Renal pelvis (tissue), 12 donors: ENCODE measurements around the gene PDK3. TPM values are rescaled to one million over a fixed set of nuclear protein-coding genes. Genes with fewer than 3 reads are reported as not detected.
A peak's percentile ranks its signal among the peaks of the same experiment; 100 is the strongest.

ENCODE experiments used
- DNase-seq: peaks from one replicate; pipeline ENCODE4 v3.0.0-alpha.2; 2013
- long read RNA-seq, 16 experiments: transcript quantifications; one replicate each; lab custom pipeline, GENCODE V29; 2026
- polyA plus RNA-seq, 3 donors: library from polyadenylated mRNA; unstranded; fragments of 120-200 nt; gene quantifications; one replicate each; pipeline ENCODE4 v1.2.1, GENCODE V29; 2013; ENCODE audit not compliant: insufficient read length in 3 of 3

The PDK3 gene
- 10 to 100 TPM in 2 of 3 donors, 1 to 10 TPM in 1; 9.0 to 13.0 (median 10.5) TPM for polyA plus RNA-seq
- long read RNA-seq, donor 1 = 0 reads
- long read RNA-seq, donor 2, partial matches to known transcripts = 0 of 1 reads
- long read RNA-seq, donor 2, other reads (novel, unspliced or antisense) = 0 of 1 reads
- long read RNA-seq, donor 3, partial matches to known transcripts = 0 of 1 reads
- long read RNA-seq, donor 3, other reads (novel, unspliced or antisense) = 0 of 1 reads
- long read RNA-seq, donor 4, partial matches to known transcripts = 0 of 3 reads
- long read RNA-seq, donor 4, other reads (novel, unspliced or antisense) = 0 of 3 reads
- long read RNA-seq, donor 5, partial matches to known transcripts = 0 of 2 reads
- long read RNA-seq, donor 5, other reads (novel, unspliced or antisense) = 0 of 2 reads
- long read RNA-seq, donor 6, partial matches to known transcripts = 0 of 3 reads
- long read RNA-seq, donor 6, other reads (novel, unspliced or antisense) = 0 of 3 reads
- long read RNA-seq, donor 7, partial matches to known transcripts = 0 of 3 reads
- long read RNA-seq, donor 7, other reads (novel, unspliced or antisense) = 0 of 3 reads
- long read RNA-seq, donor 8, partial matches to known transcripts = 0 of 2 reads
- long read RNA-seq, donor 8, other reads (novel, unspliced or antisense) = 0 of 2 reads
- long read RNA-seq, donor 9, partial matches to known transcripts = 0 of 1 reads
- long read RNA-seq, donor 9, other reads (novel, unspliced or antisense) = 0 of 1 reads
- long read RNA-seq, donor 10, partial matches to known transcripts = 0 of 3 reads
- long read RNA-seq, donor 10, other reads (novel, unspliced or antisense) = 0 of 3 reads
- long read RNA-seq, donor 11, partial matches to known transcripts = 0 of 1 reads
- long read RNA-seq, donor 11, other reads (novel, unspliced or antisense) = 0 of 1 reads
- long read RNA-seq, donor 12, partial matches to known transcripts = 0 of 4 reads
- long read RNA-seq, donor 12, other reads (novel, unspliced or antisense) = 0 of 4 reads
- long read RNA-seq, donor 13, partial matches to known transcripts = 0 of 1 reads
- long read RNA-seq, donor 13, other reads (novel, unspliced or antisense) = 0 of 1 reads
- long read RNA-seq, donor 14, partial matches to known transcripts = 0 of 4 reads
- long read RNA-seq, donor 14, other reads (novel, unspliced or antisense) = 0 of 4 reads
- long read RNA-seq, donor 15, partial matches to known transcripts = 0 of 2 reads
- long read RNA-seq, donor 15, other reads (novel, unspliced or antisense) = 0 of 2 reads
- long read RNA-seq, donor 16, partial matches to known transcripts = 0 of 2 reads
- long read RNA-seq, donor 16, other reads (novel, unspliced or antisense) = 0 of 2 reads

DNA sequence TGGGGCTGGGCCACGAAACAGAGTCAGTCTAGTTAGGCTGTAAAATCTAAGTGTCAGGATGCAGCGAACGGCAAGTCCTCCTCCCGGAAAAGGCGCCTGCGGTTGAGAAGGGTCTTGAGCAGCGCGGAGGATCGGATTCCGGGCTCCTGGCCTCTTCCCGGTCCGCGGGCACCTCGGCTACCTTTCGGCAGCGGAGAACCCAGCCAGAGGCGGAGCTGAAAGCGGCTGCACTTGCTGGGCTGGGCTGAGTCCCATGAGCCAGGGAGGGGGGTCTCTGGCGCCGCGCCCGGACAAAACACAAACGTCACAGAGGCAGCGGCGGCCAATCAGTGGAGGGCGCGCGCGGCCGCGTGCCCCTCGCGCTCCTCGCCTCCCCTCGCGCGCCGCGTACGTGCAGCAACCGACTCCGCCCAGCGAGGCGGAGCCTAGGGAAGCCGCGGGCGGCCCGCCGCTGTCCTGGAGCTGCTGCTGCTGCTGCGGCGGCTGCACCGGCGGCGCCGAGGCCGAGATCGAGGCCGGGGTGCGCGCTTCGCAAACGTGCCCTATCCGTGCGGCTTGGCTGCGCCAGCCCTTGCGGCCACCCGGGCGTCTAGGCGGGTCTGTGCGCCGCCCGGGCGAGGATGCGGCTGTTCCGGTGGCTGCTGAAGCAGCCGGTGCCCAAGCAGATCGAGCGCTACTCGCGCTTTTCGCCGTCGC, at the start of gene PDK3:
Gene PDK3, plus strand, starts transcription at position 451 of the 696 bp plus-strand sequence. Its CDS starts 170 bp downstream, at position 621.
- peak; percentile 88 for DNase-seq

DNA sequence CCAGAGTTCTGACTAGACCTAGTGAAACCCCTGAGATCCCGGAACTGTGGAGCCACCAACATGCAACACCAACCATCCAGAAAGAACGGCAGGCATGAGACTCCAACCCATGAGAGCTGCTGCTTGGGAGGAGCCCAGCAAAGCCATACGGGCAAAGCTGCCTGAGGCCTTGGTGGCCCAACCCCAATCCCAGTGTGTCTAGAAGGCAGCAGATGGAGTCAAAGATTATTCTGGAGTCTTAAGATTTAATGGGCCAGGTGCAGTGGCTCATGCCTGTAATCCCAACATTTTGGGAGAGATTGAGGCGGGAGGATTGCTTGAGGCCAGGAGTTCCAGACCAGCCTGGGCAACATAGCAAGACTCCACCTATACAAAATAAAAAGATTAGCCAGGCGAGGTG, 49.2 kb upstream of the PDK3 start:
- DNase-seq = no peak

DNA sequence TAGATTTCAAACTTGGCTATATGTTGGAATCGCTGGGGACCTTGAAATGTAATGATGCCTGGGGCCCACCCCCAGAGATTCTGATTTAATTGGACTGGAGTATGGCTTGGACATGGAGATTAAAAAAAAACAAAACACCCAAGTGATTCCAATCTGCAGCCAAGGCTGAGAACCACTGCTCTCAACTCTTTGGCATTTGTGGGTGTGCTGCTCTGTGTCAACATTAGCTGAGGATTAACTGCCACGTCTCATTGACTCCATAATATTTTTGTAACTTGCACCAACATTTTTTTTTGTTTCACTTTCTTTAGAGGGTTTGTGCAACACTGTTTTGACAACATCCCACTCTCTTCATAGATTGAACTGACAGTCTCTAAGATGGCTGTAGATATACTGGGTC, 41.1 kb upstream of the PDK3 start:
- DNase-seq = peak; percentile 31

DNA sequence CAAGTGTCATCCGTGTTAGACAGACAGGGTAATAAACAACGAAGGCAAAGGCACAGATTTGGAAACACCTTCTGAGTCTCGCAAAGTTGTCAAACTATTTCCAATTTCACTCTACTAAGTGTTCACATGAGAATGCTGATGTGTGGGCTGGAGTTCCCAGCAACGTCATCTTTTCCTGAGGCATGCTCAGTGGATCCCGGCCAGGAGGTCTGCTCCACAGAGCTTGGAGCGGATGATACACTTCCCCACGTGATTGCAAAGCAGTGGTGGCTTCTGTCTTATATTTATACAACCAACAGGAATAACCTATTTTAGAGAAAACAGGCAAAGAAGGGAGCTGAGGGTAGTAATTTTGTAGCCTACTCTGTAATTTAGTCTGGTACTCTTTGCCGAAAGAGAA, 40.1 kb upstream of the PDK3 start:
- no peak for DNase-seq

DNA sequence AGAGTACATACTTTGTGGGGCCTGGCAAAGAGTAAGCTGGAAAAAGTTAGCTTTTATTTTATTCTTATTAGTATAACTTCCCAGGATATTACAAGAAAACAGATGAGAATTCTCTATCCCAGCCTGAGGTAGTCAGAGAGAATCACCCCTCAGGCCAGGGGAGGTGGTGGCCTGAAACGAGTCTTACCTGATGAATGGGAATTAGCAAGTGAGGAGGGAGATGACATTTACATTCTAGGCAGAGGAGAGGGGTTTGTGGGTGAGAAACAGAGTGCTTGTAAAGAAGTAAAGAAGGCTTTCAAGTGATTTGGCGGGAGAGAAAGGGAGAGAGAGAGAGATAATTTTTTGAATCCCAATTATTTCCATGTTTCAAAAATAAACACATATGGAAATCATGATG, 39.3 kb upstream of the PDK3 start:
- no peak for DNase-seq

DNA sequence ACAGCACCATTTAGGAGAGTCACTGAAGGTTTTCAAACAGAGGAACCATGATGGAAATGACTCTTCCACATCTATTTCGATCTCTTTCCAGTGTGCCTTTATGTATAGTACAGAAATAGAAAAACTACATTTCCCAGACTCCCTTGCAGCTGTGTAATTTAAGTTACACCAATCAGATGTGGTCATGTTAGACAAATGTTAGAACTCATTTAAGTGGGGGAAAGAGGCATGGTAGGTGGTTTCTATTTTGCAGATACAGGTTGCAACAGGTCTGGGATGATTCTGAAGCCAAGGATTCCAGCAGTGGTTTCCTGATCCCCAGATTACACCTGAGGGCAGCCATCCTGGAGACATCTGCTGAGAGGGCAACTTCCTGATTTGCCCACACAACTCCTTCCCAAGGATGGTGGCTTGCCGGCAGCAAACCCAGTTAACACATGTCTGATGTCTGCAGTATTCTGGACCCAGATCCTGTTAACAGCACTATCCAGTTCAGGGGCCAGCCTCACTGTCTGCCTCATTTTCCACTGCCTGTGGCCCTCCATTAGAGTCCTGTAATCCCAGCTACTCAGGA, 38.7 kb upstream of the PDK3 start:
- no peak for DNase-seq

DNA sequence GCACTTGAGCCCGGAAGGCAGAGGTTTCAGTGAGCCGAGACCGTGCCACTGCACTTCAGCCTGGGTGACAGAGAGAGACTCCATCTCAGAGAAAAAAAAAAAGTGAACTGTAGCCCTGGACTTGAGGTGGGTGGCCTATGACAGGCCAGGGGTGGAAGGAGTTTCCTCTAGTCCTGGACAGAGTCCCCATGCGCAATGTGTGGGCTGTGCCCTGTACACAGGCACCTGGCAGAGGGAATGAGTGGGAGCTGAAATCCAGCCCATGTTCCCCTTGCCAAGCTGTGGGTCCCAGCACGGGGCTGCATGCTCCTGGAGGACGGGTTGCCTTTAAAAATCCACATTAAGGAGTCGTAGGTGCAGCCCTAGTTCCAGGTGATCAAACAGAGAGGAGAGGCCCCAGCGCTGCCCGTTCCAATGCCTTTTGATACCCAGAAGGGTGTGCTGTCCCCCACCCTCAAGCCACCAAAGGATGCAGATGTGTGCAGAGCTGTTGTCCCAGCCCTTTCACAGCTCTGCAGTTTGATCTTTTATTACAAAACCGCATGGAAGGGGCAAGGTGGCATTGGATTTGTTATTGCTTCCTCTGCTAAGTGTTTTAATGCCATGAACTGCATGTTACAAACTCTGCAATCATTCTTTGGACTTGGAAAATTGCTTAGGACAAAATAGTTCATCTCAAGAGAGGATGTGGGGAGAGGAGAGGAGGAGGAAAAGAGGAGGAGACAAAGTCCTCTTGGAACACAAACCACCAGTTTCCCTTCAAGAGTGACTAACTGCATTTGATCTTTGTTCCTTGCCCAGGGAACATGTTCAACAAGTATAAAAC, 38.0 kb upstream of the PDK3 start:
- DNase-seq = no peak

DNA sequence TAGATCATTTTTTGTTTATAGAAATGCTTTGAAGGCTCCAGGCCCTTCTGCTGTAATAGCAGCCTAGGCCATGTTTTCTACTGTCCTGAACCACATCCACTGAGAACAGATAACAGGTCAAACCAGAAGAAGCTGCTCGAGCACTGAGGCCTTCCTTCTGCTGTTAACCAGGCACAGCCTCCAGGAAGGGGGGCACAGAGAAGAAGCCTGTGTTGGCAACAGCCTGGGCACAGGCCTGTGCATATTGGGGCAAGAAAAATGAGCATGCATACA, 37.4 kb upstream of the PDK3 start:
- no peak for DNase-seq

DNA sequence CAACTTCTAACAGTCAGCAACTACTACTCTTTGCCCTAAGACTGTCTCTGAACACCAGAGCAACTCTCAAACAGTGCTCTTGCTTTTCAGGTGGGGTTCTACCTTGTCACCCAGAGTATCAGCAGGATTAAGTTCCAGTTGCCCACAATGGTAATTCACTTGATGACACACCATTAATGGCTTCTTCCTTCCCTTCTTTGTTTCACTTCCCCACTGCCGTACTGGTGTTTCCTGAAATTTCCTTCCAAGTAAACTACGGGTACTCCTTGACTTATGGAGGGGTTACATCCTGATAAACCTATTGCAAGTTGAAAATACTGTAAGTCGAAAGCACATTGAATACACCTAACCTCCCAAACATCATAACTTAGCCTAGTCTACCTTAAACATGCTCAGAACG, 36.6 kb upstream of the PDK3 start:
- DNase-seq = no peak

DNA sequence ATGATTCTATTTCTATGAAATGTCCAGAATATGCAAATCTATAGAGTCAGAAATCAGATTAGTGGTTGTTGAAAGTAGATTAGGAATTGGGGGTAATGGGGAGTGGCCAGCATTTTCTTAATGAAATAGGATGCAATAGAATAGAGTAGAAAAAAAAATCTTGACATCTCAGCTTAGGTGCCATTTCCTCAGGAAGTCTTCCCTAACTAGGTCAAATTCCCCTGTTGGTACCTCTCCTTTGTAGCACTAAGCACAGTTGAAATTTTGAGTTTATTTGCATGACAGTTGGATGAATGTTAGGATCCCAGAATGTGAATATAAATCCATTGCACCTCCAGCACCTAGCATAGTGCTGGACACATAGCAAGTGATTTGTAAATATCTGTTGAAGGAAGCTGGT, 30.0 kb upstream of the PDK3 start:
- no peak for DNase-seq

DNA sequence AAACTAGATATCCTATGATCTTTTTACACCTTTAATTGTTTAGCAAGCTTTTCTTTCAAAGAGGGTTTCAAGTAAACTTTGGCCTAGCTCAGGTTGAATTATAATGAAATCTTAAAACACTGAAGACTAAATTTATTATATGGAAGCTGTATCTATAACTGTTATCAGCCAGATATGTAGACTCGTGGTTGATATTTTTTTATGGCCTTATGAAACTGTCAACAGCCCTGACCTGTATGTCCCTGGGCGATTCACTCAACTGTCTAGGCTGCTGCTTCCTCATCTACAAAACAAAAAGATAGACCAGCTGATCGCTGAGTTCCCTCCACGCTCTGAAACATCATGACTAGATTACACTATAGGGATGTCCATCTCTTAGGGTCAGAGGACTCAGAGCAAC, 21.2 kb upstream of the PDK3 start:
- DNase-seq = no peak

DNA sequence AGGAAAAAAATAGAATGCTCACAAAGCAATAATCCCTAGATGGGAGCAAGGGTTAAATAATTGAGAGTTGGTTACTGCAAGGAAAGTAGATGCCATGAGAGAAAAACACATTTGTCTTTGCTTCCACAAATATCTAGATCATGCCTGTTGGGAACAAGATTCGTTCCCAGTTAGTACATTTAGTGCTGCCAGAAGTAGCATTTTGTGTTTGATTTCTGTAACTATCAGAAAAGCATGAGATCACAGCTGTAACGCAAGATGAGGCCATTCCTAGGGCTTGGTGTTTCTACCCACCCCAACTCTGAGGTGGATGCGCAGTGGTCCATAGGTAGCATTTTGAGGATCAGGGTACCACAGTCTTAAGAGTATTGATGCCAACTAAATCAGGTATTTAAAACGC, 20.4 kb upstream of the PDK3 start:
- no peak for DNase-seq

DNA sequence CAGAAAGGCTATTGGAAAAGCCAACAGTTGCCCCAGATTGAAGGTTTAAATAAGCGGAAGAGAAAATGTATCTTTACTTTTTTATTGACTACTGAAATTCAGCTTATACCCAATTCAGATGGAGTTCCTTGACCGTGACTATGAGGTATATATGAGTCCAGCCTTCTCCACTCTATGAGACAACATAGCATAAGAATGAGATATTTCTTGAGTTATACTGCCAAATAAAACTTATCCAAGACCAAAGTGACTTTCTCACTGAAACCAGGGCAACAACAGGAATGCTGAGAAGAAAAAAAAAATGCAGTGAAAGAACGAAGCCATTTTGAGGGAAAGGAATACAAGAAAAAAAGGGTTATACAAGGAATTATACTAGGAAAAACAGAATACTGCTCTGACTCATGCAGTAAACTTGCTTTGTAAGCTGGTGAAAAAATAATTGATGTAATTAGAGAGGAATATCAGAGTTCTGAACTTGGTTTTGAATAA, 16.3 kb upstream of the PDK3 start:
- DNase-seq = no peak

DNA sequence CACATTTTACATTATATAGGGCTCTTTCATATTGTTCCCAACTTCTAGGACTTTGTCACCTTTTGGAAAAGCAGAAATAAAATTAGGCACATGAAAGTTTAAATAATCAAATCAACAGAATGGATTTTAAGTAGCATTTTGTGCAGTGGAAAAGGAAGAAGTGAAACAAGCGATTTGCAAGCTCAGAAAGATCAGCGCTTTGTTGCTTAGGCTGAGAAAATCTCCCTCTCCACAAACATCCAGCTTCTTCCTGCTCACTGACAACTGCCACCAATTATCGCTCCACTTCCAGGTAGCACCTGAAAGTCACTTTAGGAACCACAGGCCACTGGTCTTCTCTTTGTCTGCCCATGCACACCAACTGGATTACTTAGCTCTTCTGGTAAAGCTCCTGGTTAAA, 2.0 kb upstream of the PDK3 start:
- DNase-seq = no peak

DNA sequence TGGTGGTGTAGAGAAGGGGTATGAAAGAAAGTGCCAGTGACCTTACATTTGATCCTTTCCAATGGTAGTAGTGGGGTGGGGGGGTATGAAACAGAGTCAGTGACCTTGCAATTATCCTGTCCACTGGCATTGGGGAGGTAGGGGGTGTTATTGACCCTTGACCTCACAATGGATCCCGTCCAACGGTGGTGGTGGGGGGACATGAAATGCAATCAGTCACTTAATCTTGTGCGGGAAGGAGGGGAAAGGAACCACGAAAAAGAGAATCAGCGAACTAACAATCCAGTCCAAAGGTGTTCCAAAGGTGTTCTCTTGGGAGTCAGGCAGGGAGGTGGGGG, 619 bp upstream of the PDK3 start:
- no peak for DNase-seq

DNA sequence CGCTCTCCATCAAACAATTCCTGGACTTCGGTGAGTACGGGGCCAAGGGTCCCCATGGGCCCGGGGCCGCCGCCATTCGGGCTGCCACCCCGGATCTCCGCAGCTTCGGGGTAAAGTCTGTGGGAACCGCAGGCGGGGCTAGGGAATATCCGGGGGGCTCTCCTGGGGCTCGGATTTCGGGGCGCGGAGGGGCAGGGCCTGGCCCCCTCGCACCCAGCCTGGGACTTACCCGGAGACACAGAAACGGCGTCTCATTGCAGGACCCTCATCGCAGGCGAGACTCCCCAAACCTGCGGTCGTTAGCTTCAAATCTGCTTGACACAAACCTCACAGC, 413 bp downstream of the PDK3 start:
- DNase-seq = no peak

DNA sequence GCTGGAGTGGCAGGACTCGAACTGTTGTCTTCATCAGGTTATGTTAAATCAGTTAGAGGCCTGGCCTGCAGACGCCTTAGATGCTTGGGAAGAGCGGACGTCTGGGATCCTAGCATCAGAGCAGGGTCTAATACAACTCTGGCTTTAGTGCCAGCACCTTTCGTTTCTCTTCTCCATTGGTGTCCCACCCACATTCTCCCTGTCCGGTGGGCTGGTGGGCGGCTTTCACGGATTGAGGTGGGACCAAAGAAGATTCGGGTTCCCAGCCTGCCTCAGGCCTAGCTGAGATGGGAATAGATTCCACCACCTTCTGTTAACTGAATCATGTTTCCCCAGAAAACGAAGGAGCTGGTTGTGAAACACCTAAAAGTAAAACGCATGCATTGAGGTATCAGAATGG, 939 bp downstream of the PDK3 start:
- no peak for DNase-seq

DNA sequence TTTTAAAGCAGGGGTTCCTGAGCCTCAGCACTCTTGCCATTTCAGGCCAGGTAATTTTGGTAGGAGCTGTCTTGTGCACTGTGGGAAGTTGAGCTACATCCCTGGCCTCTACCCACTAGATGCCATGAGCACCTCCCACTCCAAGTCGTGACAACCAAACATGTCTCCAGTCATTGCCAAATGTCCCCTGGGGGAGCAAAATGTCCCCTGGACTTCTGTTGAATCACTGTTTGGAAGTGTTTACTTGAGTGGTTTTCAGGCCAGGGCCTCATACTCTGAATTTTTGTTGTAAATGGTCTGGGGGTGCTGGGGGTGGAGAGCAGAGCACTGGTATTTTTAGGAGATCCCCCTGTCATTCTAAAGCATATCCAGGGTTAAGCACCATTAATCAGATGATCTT, 3.2 kb downstream of the PDK3 start:
- no peak for DNase-seq

DNA sequence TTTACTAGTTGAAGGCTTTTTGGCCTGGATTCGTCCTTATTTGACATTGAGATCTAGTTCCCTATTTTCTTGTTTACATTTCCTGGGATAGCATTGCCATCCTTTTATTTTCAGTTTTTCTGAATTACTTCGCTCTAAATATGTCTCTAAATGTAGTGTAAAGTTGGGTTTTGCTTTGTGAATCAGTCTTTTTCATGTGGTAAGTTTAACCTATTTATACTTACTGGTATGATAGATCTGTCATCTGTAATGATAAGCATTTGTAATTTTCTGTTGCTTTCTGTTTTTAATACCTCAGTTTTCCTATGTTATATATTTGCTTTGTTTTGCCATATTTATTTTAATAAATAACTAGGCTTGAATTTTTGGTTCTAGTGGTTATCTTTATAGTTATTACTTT, 6.7 kb downstream of the PDK3 start:
- no peak for DNase-seq

DNA sequence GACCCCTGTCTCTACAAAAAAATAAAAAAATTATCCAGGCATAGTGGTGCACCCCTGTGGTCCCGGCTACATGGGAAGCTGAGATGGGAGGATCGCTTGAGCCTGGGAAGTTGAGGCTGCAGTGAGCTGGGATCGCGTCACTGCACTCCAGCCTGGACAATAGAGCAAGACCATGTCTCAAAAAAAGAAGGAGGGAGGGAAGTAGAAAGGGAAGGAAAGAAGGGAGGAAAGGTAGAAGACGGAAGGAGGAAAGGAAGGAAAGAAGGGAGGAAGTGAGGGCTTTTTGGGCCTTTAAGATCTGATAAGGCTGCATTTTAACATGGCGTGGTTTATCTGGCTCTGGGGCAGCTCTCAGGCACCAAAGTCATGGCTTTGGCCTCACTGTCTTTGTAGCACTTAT, 10.4 kb downstream of the PDK3 start:
- no peak for DNase-seq

DNA sequence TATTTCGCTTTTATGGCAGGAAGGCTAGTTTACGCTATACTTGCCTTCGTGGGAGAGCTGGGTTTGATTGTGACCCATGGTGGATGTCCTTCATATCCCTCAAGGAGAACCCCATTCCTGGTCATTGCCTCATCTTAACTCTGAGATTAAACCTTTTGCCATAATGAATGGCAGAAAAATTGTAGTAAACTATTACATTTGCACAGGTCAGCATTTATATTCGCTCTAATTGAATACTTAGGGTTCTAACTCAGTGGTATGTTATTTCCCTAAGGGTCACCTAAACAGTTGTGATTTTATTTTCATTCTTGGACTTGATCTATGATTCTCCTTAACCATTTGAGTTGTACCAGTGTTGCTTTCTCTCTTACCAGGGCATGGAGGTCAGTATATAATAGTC, 13.4 kb downstream of the PDK3 start:
- no peak for DNase-seq
